Measurements from ENCODE around the gene TOP2A.
"Not testable (repeated sequence)": the region's sequence is repeated elsewhere in the genome, so short reads cannot be mapped to it uniquely, and the experiment has no call there.

The TOP2A gene

GRCh38 chr17:40427002-40427491, 9.4 kb upstream of the TOP2A start:
- DNase-seq: no peak

GRCh38 chr17:40425741-40426140, 8.0 kb upstream of the TOP2A start:
- DNase-seq: no peak

GRCh38 chr17:40422990-40423633, 5.4 kb upstream of the TOP2A start:
- no peak for DNase-seq

GRCh38 chr17:40419559-40420331, 2.0 kb upstream of the TOP2A start:
- no peak for DNase-seq

GRCh38 chr17:40418428-40418706, 671 bp upstream of the TOP2A start:
- DNase-seq: no peak

- no peak for DNase-seq
These were observed 463 bp downstream of the TOP2A start for GRCh38 chr17:40417258-40417608.

- DNase-seq: no peak
These were observed 1.0 kb downstream of the TOP2A start for GRCh38 chr17:40416671-40417070.

- peak; percentile 41 for DNase-seq
These were observed 2.3 kb downstream of the TOP2A start for GRCh38 chr17:40415390-40415789.

- not testable (repeated sequence) for DNase-seq
These were observed 3.4 kb downstream of the TOP2A start for GRCh38 chr17:40414312-40414711.

GRCh38 chr17:40412880-40413279, 4.8 kb downstream of the TOP2A start:
- no peak for DNase-seq

- no peak for DNase-seq
These were observed 5.9 kb downstream of the TOP2A start for GRCh38 chr17:40411821-40412220.

- no peak for DNase-seq
These were observed 7.6 kb downstream of the TOP2A start for GRCh38 chr17:40410082-40410481.

GRCh38 chr17:40409540-40409939, 8.2 kb downstream of the TOP2A start:
- not testable (repeated sequence) for DNase-seq

- DNase-seq: no peak
These were observed 10.2 kb downstream of the TOP2A start for GRCh38 chr17:40407460-40407859.

GRCh38 chr17:40404003-40404402, 13.7 kb downstream of the TOP2A start:
- DNase-seq: no peak

GRCh38 chr17:40402668-40403067, 15.0 kb downstream of the TOP2A start:
- DNase-seq: no peak

- peak; percentile 57 for DNase-seq
These were observed 18.5 kb downstream of the TOP2A start for GRCh38 chr17:40399185-40399584.

GRCh38 chr17:40386555-40386954, 31.1 kb downstream of the TOP2A start:
- not testable (repeated sequence) for DNase-seq

GRCh38 chr17:40382251-40382650, 35.4 kb downstream of the TOP2A start:
- DNase-seq: no peak

- DNase-seq: no peak
These were observed 38.7 kb downstream of the TOP2A start for GRCh38 chr17:40378966-40379365.

- DNase-seq: no peak
These were observed 39.9 kb downstream of the TOP2A start for GRCh38 chr17:40377832-40378231.

GRCh38 chr17:40376541-40376940, 41.2 kb downstream of the TOP2A start:
- DNase-seq: not testable (repeated sequence)

- not testable (repeated sequence) for DNase-seq
These were observed 41.9 kb downstream of the TOP2A start for GRCh38 chr17:40375786-40376185.

- no peak for DNase-seq
These were observed 42.7 kb downstream of the TOP2A start for GRCh38 chr17:40374821-40375498.

All from retina (tissue), 1 donor.